HG02870 (cell line): ENCODE results near the gene SSTR4.
"Not testable (repeated sequence)": the region's sequence is repeated elsewhere in the genome, so short reads cannot be mapped to it uniquely, and the experiment has no call there.

Experiments used
- ATAC-seq: cut with Tn5 transposase; IDR thresholded peaks from one replicate; pipeline ENCODE4 v1.9.1; 2021; ENCODE audit warnings: mild to moderate bottlenecking, moderate library complexity; ENCODE audit not compliant: unreplicated experiment

SSTR4 gene

DNA sequence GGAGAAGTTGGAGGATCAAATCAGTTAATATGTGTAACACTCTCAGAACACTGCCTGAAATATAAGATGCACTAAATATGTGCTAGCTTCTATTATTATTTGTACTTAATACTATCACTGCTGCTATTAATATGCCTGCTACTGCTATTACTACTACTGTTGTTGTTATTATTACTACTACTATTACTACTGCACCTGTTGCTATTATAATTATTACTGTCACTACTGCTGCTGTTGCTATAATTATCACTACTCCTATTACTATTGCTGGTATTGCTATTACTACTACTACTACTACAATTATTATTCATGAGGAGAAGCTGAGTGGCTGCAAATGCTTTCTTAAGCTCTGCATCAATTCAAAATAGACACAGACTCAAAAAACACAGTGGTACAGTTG, 16.7 kb upstream of the SSTR4 start:
- peak; percentile 90 for ATAC-seq

DNA sequence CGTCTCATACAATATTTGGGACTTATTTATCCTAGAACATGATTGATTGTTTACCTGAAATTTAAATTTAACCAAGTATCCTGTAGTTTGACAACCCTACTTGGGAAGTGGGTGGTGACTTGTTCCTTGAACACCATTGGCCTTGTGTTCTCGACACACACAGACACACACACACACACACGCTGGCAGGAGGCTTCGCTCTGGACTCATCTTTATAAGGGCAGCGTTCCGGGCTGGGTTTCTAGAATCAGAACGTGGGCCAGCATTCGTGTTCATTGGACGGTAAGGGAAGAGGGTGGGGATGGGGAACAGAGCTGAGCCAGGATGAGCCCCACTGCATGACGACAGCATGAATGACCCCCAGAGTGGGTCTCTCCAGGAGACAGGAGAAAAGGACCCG, 16.2 kb upstream of the SSTR4 start:
- no peak for ATAC-seq

- no peak for ATAC-seq
Observed at GRCh38 chr20:23019403-23019802, 15.7 kb upstream of the SSTR4 start.

- ATAC-seq, result no peak
Observed at GRCh38 chr20:23020230-23021018, 14.7 kb upstream of the SSTR4 start.

DNA sequence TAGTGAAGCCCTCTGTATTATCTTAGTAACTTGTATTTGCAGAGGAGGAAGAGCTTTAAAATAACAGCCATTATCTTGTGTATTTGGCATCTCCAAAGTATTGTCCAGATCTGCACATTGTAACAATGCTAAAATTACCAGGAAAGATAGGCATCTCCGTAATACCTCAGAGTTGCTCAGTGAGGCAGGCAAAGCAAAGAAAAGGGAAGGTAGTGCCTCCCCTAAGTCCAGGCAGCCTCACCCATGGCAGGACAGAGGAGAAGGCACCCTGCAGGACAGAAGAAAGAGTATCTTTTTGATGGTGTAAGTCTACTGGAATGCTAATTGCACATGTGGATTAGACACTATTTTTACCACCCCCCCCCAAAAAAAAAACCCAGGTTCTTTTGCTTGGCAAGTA, 13.6 kb upstream of the SSTR4 start:
- ATAC-seq, result no peak

DNA sequence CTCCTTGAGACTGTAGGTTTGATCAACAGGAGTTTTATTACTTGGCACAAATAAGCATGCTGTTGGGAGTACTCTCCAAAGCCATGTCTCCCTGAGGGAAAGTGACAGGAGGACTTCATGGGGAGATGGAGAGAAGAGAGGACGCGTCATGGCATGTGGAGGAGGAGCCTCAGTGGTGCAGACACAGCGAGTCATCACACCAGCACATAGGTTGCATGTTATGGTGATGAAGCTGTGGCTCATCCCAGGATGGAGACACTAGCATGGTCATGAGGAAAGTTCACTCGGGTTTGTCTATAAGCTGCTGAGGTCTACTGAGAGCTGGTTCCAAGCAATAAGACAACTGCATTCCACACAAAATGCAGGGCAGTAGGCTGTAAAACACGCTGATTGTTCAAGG, 13.2 kb upstream of the SSTR4 start:
- no peak for ATAC-seq

GRCh38 chr20:23022849-23023248, 12.3 kb upstream of the SSTR4 start:
- no peak for ATAC-seq

DNA sequence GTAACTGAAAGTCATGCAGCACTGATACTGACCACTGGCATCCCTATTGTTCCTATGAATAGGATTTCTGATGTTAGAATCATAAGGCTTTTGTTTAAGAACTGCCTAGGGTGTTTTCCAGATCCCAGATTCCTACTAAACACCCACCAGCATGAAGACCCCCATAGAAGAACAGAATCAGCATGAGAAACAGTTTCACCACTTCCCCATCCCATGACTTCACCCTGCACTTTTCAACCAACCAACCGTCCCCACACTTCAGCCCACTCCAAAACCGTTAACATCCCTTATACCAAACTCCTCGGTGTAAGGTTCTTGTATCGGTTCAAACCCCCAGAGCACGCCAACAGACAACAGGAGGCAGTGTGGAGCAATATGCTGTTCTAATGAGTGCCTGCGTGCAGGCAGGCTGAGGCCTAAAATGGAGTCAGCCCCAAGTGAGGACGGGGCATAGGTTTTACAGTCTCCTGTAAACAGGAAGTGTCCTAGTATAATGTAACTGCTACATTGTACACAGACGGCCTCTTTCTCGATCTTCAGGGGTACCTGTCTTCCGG, 11.4 kb upstream of the SSTR4 start:
- no peak for ATAC-seq

DNA sequence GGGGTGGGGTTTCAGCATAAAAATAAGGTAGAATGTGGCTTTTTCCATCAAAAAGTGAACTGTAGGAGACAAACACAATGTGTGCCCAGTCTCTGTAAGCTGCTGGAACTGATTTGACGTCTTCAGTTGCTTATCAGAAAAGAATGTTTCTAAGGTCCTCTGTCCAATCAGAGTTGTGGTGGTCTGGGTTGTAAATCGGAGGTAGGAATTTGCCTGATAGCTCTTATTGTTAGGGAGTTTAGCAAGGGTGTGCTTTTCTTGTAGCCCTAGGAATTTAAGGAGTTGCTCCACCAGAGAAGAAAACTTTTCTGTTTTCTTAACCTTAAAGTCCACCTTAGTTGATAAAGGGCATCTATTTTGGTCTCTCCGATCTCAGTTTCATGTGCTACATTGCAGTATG, 10.4 kb upstream of the SSTR4 start:
- ATAC-seq, result no peak

DNA sequence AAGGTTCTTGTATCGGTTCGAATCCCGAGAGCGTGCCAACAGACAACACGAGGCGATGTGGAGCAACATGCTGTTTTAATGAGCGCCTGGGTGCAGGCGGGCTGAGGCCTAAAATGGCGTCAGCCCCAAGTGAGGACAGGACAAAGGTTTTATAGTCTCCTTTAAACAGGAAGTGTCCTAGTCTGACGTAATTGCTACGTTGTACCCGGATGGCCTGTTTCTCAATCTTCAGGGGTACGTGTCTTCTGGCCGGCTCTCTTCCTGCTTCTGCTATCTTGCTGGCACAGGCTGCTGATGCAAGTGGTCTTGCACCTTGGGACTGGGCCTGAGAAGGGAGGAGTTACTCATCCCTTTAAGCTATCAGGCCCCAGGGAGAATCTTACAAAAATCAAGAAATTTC, 9.6 kb upstream of the SSTR4 start:
- ATAC-seq, result not testable (repeated sequence)

DNA sequence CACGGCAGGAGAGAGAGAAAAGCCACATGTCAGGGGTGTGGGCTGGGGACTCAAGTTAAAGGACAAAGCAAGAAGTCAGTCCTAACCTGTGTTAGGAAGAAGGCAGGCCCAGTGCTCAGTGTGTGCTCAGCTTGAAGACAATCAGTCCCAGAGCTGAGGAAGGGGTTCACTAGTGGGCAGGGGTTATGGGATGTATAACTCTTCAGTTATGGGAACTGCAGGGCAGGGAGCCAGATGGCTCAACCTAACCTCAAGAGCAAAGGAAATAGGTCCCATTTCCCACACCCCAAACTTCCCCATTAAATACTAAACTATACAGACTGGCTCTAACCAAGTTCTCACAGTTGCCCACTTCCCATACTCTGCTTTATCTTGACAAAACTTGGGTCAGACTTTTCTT, 7.4 kb upstream of the SSTR4 start:
- no peak for ATAC-seq

- ATAC-seq, result no peak
Observed at GRCh38 chr20:23028392-23028791, 6.7 kb upstream of the SSTR4 start.

GRCh38 chr20:23029324-23029723, 5.8 kb upstream of the SSTR4 start:
- ATAC-seq, result no peak

DNA sequence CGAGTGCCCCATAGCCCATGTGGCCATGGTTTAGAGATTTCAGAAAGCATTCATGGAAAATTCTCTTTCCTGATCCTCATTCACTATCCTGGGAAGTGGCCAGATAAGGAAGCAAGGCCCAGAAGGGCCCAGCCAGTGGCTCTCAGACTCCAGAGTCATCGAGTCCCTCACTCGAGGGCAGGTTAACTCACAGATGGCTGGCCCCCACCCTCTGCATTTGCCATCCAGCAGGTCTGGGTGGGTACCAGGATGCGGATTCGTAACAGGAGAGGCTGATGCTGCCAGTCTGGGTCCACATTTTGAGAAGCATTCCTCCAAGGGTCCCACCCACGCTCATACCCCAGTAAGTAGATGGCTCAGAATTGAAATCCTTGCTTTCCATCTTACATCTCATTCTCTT, 3.8 kb upstream of the SSTR4 start:
- no peak for ATAC-seq

DNA sequence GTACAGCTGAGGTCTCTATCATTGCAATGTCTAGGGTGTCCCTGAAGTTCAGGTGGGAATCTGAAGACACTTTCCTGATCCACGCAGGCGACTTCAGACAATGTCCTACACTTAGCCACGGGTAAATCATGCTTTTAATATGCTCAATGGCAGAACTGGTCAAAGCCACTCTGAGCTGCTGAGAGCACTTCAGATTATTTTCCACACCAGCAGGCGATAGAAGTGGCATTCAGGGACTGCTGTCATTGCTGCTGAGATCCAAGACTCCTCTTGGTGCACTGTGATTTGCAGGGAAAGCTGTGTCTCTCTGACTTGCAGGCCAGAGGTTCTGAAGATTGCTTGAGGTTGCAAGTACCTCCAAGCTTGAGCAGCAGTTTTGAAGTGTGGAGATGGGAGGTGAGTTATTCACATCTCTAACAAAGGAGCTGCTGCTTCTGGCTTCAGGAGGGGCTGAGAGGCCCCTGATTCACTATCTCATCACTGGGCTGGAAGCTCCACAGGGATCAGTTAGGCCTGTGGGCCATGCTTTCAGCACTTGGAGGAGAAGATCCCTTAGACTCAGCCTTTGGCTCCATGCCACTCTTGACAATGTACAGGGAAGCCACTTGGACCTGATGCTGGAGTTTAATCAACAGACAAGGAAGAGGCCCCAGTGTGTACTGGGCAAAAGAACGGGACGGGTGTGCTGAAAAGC, 2.9 kb upstream of the SSTR4 start:
- ATAC-seq, result no peak

DNA sequence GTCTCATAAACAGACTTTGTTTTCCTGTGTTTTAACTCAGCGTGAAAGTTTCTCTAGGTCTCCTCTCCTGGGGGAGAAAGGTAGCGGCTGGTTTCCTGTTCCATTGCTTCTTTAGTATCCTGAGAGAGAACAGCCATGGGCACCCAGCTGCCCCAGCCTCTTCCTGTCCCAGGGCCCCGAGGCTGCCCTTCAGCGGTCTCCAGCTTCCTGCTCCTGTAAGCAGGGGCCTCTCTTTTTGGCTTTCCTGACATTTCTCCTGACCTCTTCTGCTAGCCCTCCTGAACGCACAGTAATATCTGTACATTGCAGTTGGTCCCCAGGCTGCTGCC, 2.4 kb upstream of the SSTR4 start:
- ATAC-seq, result no peak

GRCh38 chr20:23033918-23034317, 1.2 kb upstream of the SSTR4 start:
- no peak for ATAC-seq

- ATAC-seq, result no peak
Observed at GRCh38 chr20:23035731-23036130, 619 bp downstream of the SSTR4 start.

- no peak for ATAC-seq
Observed at GRCh38 chr20:23036371-23036770, 1.3 kb downstream of the SSTR4 start.

- no peak for ATAC-seq
Observed at GRCh38 chr20:23037017-23037481, 1.9 kb downstream of the SSTR4 start.

DNA sequence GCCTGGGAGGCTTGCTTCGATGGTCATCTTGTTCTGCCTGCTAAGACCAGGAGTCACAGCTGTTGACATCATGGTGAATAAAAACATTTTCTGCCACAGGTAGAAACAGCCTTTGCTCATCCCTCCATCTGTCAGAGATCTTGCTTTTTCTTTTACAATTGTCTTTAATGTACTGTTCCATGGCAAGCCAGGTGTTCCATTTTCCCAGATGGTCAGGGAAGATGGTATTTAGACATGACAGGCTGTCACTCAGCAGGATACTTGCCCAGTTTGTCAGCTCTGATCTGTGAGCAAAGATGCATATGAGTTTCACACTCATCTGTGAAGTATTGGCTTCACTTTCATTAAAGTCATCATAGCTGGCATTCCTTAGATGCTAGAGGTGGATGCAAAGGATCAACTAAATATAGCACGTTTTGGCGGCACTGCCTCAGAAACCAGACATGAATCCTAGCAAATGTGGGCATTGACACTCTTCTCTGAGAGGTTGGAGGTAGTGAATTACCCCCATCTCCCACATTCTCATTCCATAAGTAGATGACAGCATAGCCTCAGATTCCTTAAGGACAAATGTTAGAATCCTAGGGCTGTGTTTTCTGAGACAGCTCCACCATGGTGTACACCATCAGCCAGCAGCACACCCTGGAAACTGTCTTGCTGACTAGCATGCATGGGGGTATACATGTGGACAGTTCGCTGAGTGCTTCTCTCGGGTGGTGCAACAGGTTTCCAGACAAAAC, 4.2 kb downstream of the SSTR4 start:
- no peak for ATAC-seq
